ENCODE results near the gene PCP4L1. TPM values are rescaled to one million over a fixed set of nuclear protein-coding genes. Genes with fewer than 3 reads are reported as not detected.

PCP4L1 gene
- total RNA-seq, 4 donors from 2014 or later = not detected

GRCh38 chr1:161251579-161251978 is 7.0 kb upstream of the PCP4L1 start:
- no peak for TF ChIP-seq CTCF (IDR thresholded peaks at IDR 0.05; ENCODE audit: low read depth)

- TF ChIP-seq CTCF (IDR thresholded peaks at IDR 0.05; ENCODE audit: low read depth) = no peak
These were observed 779 bp downstream of the PCP4L1 start for GRCh38 chr1:161259345-161259702.

GRCh38 chr1:161259765-161260164 is 1.2 kb downstream of the PCP4L1 start:
- no peak for TF ChIP-seq CTCF (IDR thresholded peaks at IDR 0.05; ENCODE audit: low read depth)

- TF ChIP-seq CTCF (IDR thresholded peaks at IDR 0.05; ENCODE audit: low read depth) = no peak
These were observed 2.1 kb downstream of the PCP4L1 start for GRCh38 chr1:161260376-161261260.

GRCh38 chr1:161261261-161262235 is 3.0 kb downstream of the PCP4L1 start:
- TF ChIP-seq CTCF (IDR thresholded peaks at IDR 0.05; ENCODE audit: low read depth) = no peak

GRCh38 chr1:161265305-161265704 is 6.8 kb downstream of the PCP4L1 start:
- TF ChIP-seq CTCF (IDR thresholded peaks at IDR 0.05; ENCODE audit: low read depth) = no peak

- TF ChIP-seq CTCF (IDR thresholded peaks at IDR 0.05; ENCODE audit: low read depth) = no peak
These were observed 7.7 kb downstream of the PCP4L1 start for GRCh38 chr1:161266202-161266601.

Data from subcutaneous adipose tissue (tissue), 4 donors.